A549 (cell line): ENCODE measurements around the gene FGF14.

Experiments
- CEBPB ChIP-seq, 2 experiments: fragments of >200 bp in 1 of 2; sonication (Bioruptor Twin) in 1 of 2; formaldehyde crosslinking in 1 of 2; IDR thresholded peaks; 2 replicates each; pipeline ENCODE4 v1.6.1; 2012 to 2016
- CTCF ChIP-seq: fragments of >200 bp; sonication (Bioruptor Twin); formaldehyde crosslinking; IDR thresholded peaks from 3 replicates; pipeline ENCODE4 v1.5.1; 2016
- ESRRA ChIP-seq: fragments of 150-350 bp; IDR thresholded peaks from 2 replicates; pipeline ENCODE4 v1.6.1; 2014; ENCODE audit warnings: mild to moderate bottlenecking, low read length, borderline replicate concordance
- JUN ChIP-seq, 2 experiments: fragments of >200 bp; sonication (Bioruptor Twin); formaldehyde crosslinking; IDR thresholded peaks; 2 replicates in 1 of 2; 3 replicates in 1 of 2; pipeline ENCODE4 v1.6.1; 2016 to 2017
- POLR2A ChIP-seq: IDR thresholded peaks from 2 replicates; pipeline ENCODE4 v1.6.1; 2012; ENCODE audit warnings: mild to moderate bottlenecking, low read length
- RAD21 ChIP-seq, 2 experiments: fragments of >200 bp in 1 of 2; sonication (Bioruptor Twin) in 1 of 2; formaldehyde crosslinking in 1 of 2; IDR thresholded peaks in 1 of 2; conservative IDR thresholded peaks in 1 of 2; 2 replicates in 1 of 2; 3 replicates in 1 of 2; pipeline ENCODE4 v1.6.1; 2012 to 2018; ENCODE audit warnings: inconsistent platforms in 1 of 2
- RARB ChIP-seq: fragments of 250-450 bp; sonication (Bioruptor Pico); IDR thresholded peaks from 2 replicates; pipeline ENCODE4 v1.8.0; 2021; ENCODE audit warnings: mild to moderate bottlenecking, moderate library complexity
- RCOR1 ChIP-seq: fragments of 150-350 bp; IDR thresholded peaks from 2 replicates; pipeline ENCODE4 v1.6.1; 2014; ENCODE audit warnings: antibody characterized with exemption, low read length, low read depth
- RFX5 ChIP-seq: fragments of 450-650 bp; IDR thresholded peaks from 2 replicates; pipeline ENCODE4 v1.7.1; 2014; ENCODE audit warnings: antibody characterized with exemption, mild to moderate bottlenecking, moderate library complexity
- SMC3 ChIP-seq: fragments of >200 bp; sonication (Bioruptor Twin); formaldehyde crosslinking; IDR thresholded peaks from 3 replicates; pipeline ENCODE4 v1.6.1; 2018; ENCODE audit warnings: inconsistent platforms
- ZFP36 ChIP-seq: fragments of 450-650 bp; IDR thresholded peaks from 2 replicates; pipeline ENCODE4 v1.6.1; 2014; ENCODE audit warnings: borderline replicate concordance; ENCODE audit not compliant: partially characterized antibody
- TF ChIP-seq, protein P1 (sequence below): fragments of 150-350 bp; IDR thresholded peaks from 2 replicates; pipeline ENCODE4 v1.6.1; 2014; ENCODE audit warnings: low read depth, mild to moderate bottlenecking, low read length

GRCh38 chr13:102049853-102050252 lies 352.0 kb downstream of the FGF14 start:
- no peak for TF ChIP-seq RAD21 (conservative IDR thresholded peaks at IDR 0.05 in 1 of 2, IDR thresholded peaks at IDR 0.05 in 1 of 2)
- no peak for TF ChIP-seq CTCF
- TF ChIP-seq ZFP36, result no peak
- no peak for TF ChIP-seq POLR2A
- TF ChIP-seq JUN (IDR thresholded peaks at IDR 0.05), result no peak
- TF ChIP-seq RCOR1, result no peak
- no peak for TF ChIP-seq RFX5
- no peak for TF ChIP-seq SMC3
- no peak for TF ChIP-seq RARB (CRISPR knock-in tag)
- TF ChIP-seq CEBPB (IDR thresholded peaks at IDR 0.05), result no peak
- TF ChIP-seq, protein P1, sequence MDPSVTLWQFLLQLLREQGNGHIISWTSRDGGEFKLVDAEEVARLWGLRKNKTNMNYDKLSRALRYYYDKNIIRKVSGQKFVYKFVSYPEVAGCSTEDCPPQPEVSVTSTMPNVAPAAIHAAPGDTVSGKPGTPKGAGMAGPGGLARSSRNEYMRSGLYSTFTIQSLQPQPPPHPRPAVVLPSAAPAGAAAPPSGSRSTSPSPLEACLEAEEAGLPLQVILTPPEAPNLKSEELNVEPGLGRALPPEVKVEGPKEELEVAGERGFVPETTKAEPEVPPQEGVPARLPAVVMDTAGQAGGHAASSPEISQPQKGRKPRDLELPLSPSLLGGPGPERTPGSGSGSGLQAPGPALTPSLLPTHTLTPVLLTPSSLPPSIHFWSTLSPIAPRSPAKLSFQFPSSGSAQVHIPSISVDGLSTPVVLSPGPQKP, result no peak
- no peak for TF ChIP-seq ESRRA
